Spleen (tissue), 11 donors: ENCODE results near the gene PCDH15. TPM values are rescaled to one million over a fixed set of nuclear protein-coding genes. Genes with fewer than 3 reads are reported as not detected.

Experiments used
- DNase-seq: peaks from one replicate; pipeline ENCODE4 v3.0.0-alpha.2; 2020
- H3K27ac ChIP-seq, 8 donors: fragments of 200-600 bp; sonication (generic) in 7 of 8; 1 replicate in 4 of 8; 2 replicates in 4 of 8; pipeline versions ENCODE4 v1.5.0 to v1.8.0; 2016 to 2021; ENCODE audit warnings: inconsistent platforms in 4 of 8, mild to moderate bottlenecking in 4 of 8, moderate library complexity in 1 of 8
- H3K27me3 ChIP-seq, 7 donors: fragments of 200-600 bp; sonication (generic) in 6 of 7; replicated peaks in 1 of 7; 1 replicate in 4 of 7; 2 replicates in 3 of 7; pipeline versions ENCODE4 v1.5.0 to v1.8.0; 2016 to 2021; ENCODE audit warnings: inconsistent platforms in 3 of 7, mild to moderate bottlenecking in 1 of 7
- H3K36me3 ChIP-seq, 6 donors: fragments of 200-600 bp; sonication (generic) in 5 of 6; 1 replicate in 4 of 6; 2 replicates in 2 of 6; pipeline versions ENCODE4 v1.5.0 to v1.8.0; 2016 to 2021; ENCODE audit warnings: inconsistent platforms in 2 of 6
- H3K4me1 ChIP-seq, 6 donors: fragments of 200-600 bp; sonication (generic) in 5 of 6; 1 replicate in 3 of 6; 2 replicates in 3 of 6; pipeline versions ENCODE4 v1.5.0 to v1.8.0; 2016 to 2021; ENCODE audit warnings: inconsistent platforms in 3 of 6
- H3K4me3 ChIP-seq, 8 donors: fragments of 200-600 bp; sonication (generic) in 7 of 8; 1 replicate in 4 of 8; 2 replicates in 4 of 8; pipeline versions ENCODE4 v1.5.0 to v1.8.0; 2016 to 2021; ENCODE audit warnings: inconsistent platforms in 4 of 8, mild to moderate bottlenecking in 4 of 8, moderate library complexity in 2 of 8
- H3K9me3 ChIP-seq, 8 donors: fragments of 200-600 bp; sonication (generic) in 7 of 8; 1 replicate in 4 of 8; 2 replicates in 4 of 8; pipeline versions ENCODE4 v1.5.0 to v1.8.0; 2016 to 2021; ENCODE audit warnings: inconsistent platforms in 4 of 8
- CTCF ChIP-seq, 11 experiments: fragments of 200-600 bp in 7 of 11; fragments of 450-650 bp in 4 of 11; sonication (generic) in 4 of 11; IDR thresholded peaks in 8 of 11; conservative IDR thresholded peaks in 3 of 11; 1 replicate in 7 of 11; 2 replicates in 4 of 11; pipeline versions ENCODE4 v1.4.0 to v1.8.0; 2016 to 2021; ENCODE audit warnings: antibody characterized with exemption in 11 of 11, inconsistent platforms in 4 of 11, mild to moderate bottlenecking in 1 of 11
- POLR2A ChIP-seq, 3 donors: fragments of 450-650 bp; IDR thresholded peaks; one replicate each; pipeline ENCODE4 v1.5.1; 2017; ENCODE audit warnings: antibody characterized with exemption in 3 of 3, mild to moderate bottlenecking in 1 of 3
- POLR2AphosphoS5 ChIP-seq, 3 donors: sonication (generic); formaldehyde crosslinking; IDR thresholded peaks; one replicate each; pipeline ENCODE4 v1.5.1; 2017; ENCODE audit warnings: antibody characterized with exemption in 3 of 3
- WGBS, 5 donors: extraction: QIAGEN DNeasy Blood & Tissue Kit in 3 of 5; methylation state at CpG; one replicate each; pipeline versions ENCODE4 v1.1.5 to v1.1.7; 2013 to 2018; 5-methylcytosine and 5-hydroxymethylcytosine counted together
- intact Hi-C: fragments of 100-400 bp; cut with DNase I; formaldehyde crosslinking; loops from one replicate; pipeline ENCODE4 v1.15.0; 2023; ENCODE audit warnings: low total_unique reads
- polyA plus RNA-seq, 3 donors: library from polyadenylated mRNA; stranded (reverse); fragments of 200-250 nt; gene quantifications; one replicate each; pipeline ENCODE4 v1.2.1, GENCODE V29; 2013
- total RNA-seq, 7 donors: library from RNA; depleted of rRNA in 3 of 7; stranded (reverse); fragments of >200 nt in 3 of 7; fragmentation: NEBNext Ultra II Directional in 4 of 7; extraction: Animal tissue kit (Norgen Biotek cat#: 25700) in 4 of 7; gene quantifications; one replicate each; pipeline versions ENCODE4 v1.1.0 to v1.2.1, GENCODE V29; 2016 to 2021
- donor health status: healthy with polysubstance abuse.
- donor health status: DM: no; HTN: no; CAD: no; lungs with moderate emphysema.
- donor health status: DM: no; HTN: no; CAD: no.
- donor health status: Bipolar disorder and iron deficiency.
- donor health status: healthy.
- donor health status: DM: no; HTN: no; CAD: no.
- donor health status: DM: yes; HTN: yes; CAD: no.

Gene PCDH15
- total and polyA plus RNA-seq, 10 donors: 0.24 to 2.1 (median 0.83) TPM

GRCh38 chr10:54368984-54369383, 432.0 kb downstream of the PCDH15 start:
- no peaks in the 10 kb centered on the region for H3K36me3 ChIP-seq
- intact Hi-C loops: no loop called here
- WGBS, 5 donors: 80 to 91% (median 89%) methylated on average over 3 of the region's 3 CpGs
- H3K4me1 ChIP-seq: no peaks in the 10 kb centered on the region
- no peaks in the 10 kb centered on the region for H3K9me3 ChIP-seq
- H3K27ac ChIP-seq: no peak overlapping the region
- no peak for DNase-seq
- H3K27me3 ChIP-seq: no peaks in the 10 kb centered on the region
- TF ChIP-seq POLR2AphosphoS5 (IDR thresholded peaks at IDR 0.05) (no peak), POLR2A (IDR thresholded peaks at IDR 0.05) (no peak), CTCF (IDR thresholded peaks at IDR 0.05 in 8 of 11, conservative IDR thresholded peaks at IDR 0.05 in 3 of 11) (no peak)
- H3K4me3 ChIP-seq: no peak overlapping the region

GRCh38 chr10:54363390-54363789, 437.6 kb downstream of the PCDH15 start:
- Histone ChIP-seq H3K27me3 (no peaks in the 10 kb centered on the region), H3K4me3 (no peak overlapping the region), H3K36me3 (no peaks in the 10 kb centered on the region), H3K9me3 (peaks cover 0 to 12% (median 5%) of the 10 kb centered on the region in 8 donors), H3K27ac (no peak overlapping the region), H3K4me1 (no peaks in the 10 kb centered on the region)
- WGBS, 5 donors: 53 to 83% (median 63%) methylated on average over 1 of the region's 1 CpG
- TF ChIP-seq POLR2AphosphoS5 (IDR thresholded peaks at IDR 0.05) (no peak), CTCF (IDR thresholded peaks at IDR 0.05 in 8 of 11, conservative IDR thresholded peaks at IDR 0.05 in 3 of 11) (no peak), POLR2A (IDR thresholded peaks at IDR 0.05) (no peak)
- no peak for DNase-seq
- intact Hi-C loops: no loop called here

GRCh38 chr10:54342058-54342457, 459.0 kb downstream of the PCDH15 start:
- DNase-seq: no peak
- Histone ChIP-seq H3K27ac (no peak overlapping the region), H3K27me3 (no peaks in the 10 kb centered on the region), H3K4me1 (no peaks in the 10 kb centered on the region), H3K4me3 (no peak overlapping the region), H3K36me3 (no peaks in the 10 kb centered on the region), H3K9me3 (peaks cover 0 to 34% (median 25%) of the 10 kb centered on the region in 8 donors)
- TF ChIP-seq CTCF (IDR thresholded peaks at IDR 0.05 in 8 of 11, conservative IDR thresholded peaks at IDR 0.05 in 3 of 11): no peak
- no peak for TF ChIP-seq POLR2AphosphoS5 (IDR thresholded peaks at IDR 0.05)
- TF ChIP-seq POLR2A (IDR thresholded peaks at IDR 0.05): no peak
- WGBS, 5 donors: 32 to 80% (median 54%) methylated on average over 2 of the region's 2 CpGs
- intact Hi-C loops: no loop called here

- Histone ChIP-seq H3K9me3 (peaks cover 0 to 18% (median 8%) of the 10 kb centered on the region in 8 donors), H3K27ac (no peak overlapping the region), H3K27me3 (no peaks in the 10 kb centered on the region), H3K36me3 (no peaks in the 10 kb centered on the region), H3K4me1 (no peaks in the 10 kb centered on the region), H3K4me3 (no peak overlapping the region)
- intact Hi-C loops: no loop called here
- 68 to 83% (median 80%) methylated on average over 2 of the region's 2 CpGs for WGBS, 5 donors
- no peak for TF ChIP-seq POLR2A (IDR thresholded peaks at IDR 0.05)
- TF ChIP-seq CTCF (IDR thresholded peaks at IDR 0.05 in 8 of 11, conservative IDR thresholded peaks at IDR 0.05 in 3 of 11): no peak
- no peak for TF ChIP-seq POLR2AphosphoS5 (IDR thresholded peaks at IDR 0.05)
- DNase-seq: no peak
Measured at GRCh38 chr10:54335296-54335695, 465.7 kb downstream of the PCDH15 start.
